ENCODE results near the gene CDK5RAP3.

The CDK5RAP3 gene

DNA sequence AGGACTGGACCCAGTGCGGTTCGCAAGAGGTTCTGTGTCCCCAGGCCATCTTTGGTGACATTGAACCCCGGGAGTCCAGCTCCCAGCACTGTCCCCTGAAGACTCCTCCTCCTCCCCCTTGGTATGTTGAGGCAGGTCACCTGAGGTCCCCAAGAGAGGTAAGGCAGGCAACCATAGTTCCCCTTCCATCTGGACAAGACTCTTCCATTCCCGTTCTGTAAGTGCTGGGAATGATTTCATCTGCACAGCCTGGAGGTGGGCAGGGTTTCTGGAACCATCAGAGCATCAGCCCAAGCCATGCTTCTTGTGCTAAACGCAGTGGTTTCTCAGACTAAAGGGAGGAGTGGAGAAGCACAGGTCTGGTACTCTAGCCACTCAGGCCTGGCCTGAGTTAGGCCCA, 41.7 kb downstream of the CDK5RAP3 start:
- Histone ChIP-seq H4K20me1 (ENCODE audit: insufficient read depth, low read length, poor library complexity, severe bottlenecking) (no peaks in the 10 kb centered on the region), H3K9ac (ENCODE audit: low read depth, low read length, poor library complexity, severe bottlenecking) (no peak overlapping the region), H3K9me3 (ENCODE audit: insufficient read depth, low read depth, low read length) (no peaks in the 10 kb centered on the region), H3K36me3 (ENCODE audit: insufficient read depth, low read length) (no peaks in the 10 kb centered on the region), H3K27me3 (ENCODE audit: insufficient read depth, low read length, poor library complexity, severe bottlenecking) (no peaks in the 10 kb centered on the region), H3K4me2 (ENCODE audit: low read depth, low read length, poor library complexity, severe bottlenecking) (peak overlapping the region; percentile 100), H3K79me2 (ENCODE audit: insufficient read depth, low read length) (no peaks in the 10 kb centered on the region), H3K9me2 (replicated peaks; ENCODE audit: low read depth, low read length) (no peaks in the 10 kb centered on the region), H3F3A (ENCODE audit: low read depth) (no peaks in the 10 kb centered on the region), H3K4me3 (ENCODE audit: low read length, poor library complexity, severe bottlenecking) (peak overlapping the region; percentile 84), H3K4me1 (ENCODE audit: insufficient read depth, low read length, poor library complexity, severe bottlenecking) (peaks cover 12% of the 10 kb centered on the region), H2AFZ (ENCODE audit: low read length) (no peak overlapping the region)
- TF ChIP-seq EZH2phosphoT487 (IDR thresholded peaks at IDR 0.05; ENCODE audit: borderline replicate concordance): no peak
- TF ChIP-seq, protein P1, sequence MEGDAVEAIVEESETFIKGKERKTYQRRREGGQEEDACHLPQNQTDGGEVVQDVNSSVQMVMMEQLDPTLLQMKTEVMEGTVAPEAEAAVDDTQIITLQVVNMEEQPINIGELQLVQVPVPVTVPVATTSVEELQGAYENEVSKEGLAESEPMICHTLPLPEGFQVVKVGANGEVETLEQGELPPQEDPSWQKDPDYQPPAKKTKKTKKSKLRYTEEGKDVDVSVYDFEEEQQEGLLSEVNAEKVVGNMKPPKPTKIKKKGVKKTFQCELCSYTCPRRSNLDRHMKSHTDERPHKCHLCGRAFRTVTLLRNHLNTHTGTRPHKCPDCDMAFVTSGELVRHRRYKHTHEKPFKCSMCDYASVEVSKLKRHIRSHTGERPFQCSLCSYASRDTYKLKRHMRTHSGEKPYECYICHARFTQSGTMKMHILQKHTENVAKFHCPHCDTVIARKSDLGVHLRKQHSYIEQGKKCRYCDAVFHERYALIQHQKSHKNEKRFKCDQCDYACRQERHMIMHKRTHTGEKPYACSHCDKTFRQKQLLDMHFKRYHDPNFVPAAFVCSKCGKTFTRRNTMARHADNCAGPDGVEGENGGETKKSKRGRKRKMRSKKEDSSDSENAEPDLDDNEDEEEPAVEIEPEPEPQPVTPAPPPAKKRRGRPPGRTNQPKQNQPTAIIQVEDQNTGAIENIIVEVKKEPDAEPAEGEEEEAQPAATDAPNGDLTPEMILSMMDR (conservative IDR thresholded peaks at IDR 0.05; ENCODE audit: low read length): no peak

- no peaks in the 10 kb centered on the region for H3K36me3 ChIP-seq (ENCODE audit: insufficient read depth, low read length)
- H3K4me3 ChIP-seq (ENCODE audit: low read length, poor library complexity, severe bottlenecking): no peak overlapping the region
- H3K4me1 ChIP-seq (ENCODE audit: insufficient read depth, low read length, poor library complexity, severe bottlenecking): peaks cover 12% of the 10 kb centered on the region
- H3K9me2 ChIP-seq (replicated peaks; ENCODE audit: low read depth, low read length): no peaks in the 10 kb centered on the region
- no peak overlapping the region for H2AFZ ChIP-seq (ENCODE audit: low read length)
- H4K20me1 ChIP-seq (ENCODE audit: insufficient read depth, low read length, poor library complexity, severe bottlenecking): no peaks in the 10 kb centered on the region
- H3K9me3 ChIP-seq (ENCODE audit: insufficient read depth, low read depth, low read length): no peaks in the 10 kb centered on the region
- no peaks in the 10 kb centered on the region for H3K27me3 ChIP-seq (ENCODE audit: insufficient read depth, low read length, poor library complexity, severe bottlenecking)
- no peak overlapping the region for H3K9ac ChIP-seq (ENCODE audit: low read depth, low read length, poor library complexity, severe bottlenecking)
- no peaks in the 10 kb centered on the region for H3F3A ChIP-seq (ENCODE audit: low read depth)
- no peak overlapping the region for H3K4me2 ChIP-seq (ENCODE audit: low read depth, low read length, poor library complexity, severe bottlenecking)
- H3K79me2 ChIP-seq (ENCODE audit: insufficient read depth, low read length): no peaks in the 10 kb centered on the region
- TF ChIP-seq, protein P1 (conservative IDR thresholded peaks at IDR 0.05; ENCODE audit: low read length): no peak
- TF ChIP-seq EZH2phosphoT487 (IDR thresholded peaks at IDR 0.05; ENCODE audit: borderline replicate concordance): no peak
Measured at GRCh38 chr17:48013876-48014594, 43.1 kb downstream of the CDK5RAP3 start.

DNA sequence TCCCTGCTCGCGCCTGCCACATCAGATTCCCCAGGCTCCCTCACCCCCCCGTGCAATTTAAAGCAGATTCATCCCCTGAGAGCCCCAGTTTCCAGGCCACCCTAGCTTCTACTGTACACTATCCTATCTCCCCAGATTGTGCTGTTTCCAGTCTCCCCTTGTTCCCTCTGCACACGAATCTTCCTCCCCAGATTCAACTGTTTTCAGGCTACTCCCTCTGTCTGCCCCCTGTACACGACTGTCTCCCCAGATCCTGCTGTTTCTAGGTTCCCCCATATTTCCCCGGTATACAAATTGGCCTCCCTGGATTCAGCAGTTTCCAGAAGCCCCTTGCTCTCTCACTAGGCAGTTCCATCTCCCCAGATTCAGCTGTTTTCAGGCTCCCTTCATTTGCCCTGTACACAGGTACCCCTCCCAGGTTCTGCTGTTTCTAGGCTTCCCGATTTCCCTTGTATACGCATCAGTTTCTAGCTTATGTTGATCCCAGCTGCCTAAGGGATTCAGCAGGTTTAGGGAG, 43.7 kb downstream of the CDK5RAP3 start:
- H3K4me1 ChIP-seq (ENCODE audit: insufficient read depth, low read length, poor library complexity, severe bottlenecking): peaks cover 12% of the 10 kb centered on the region
- H3K79me2 ChIP-seq (ENCODE audit: insufficient read depth, low read length): no peaks in the 10 kb centered on the region
- no peak overlapping the region for H2AFZ ChIP-seq (ENCODE audit: low read length)
- no peaks in the 10 kb centered on the region for H3K27me3 ChIP-seq (ENCODE audit: insufficient read depth, low read length, poor library complexity, severe bottlenecking)
- H3K9me2 ChIP-seq (replicated peaks; ENCODE audit: low read depth, low read length): no peaks in the 10 kb centered on the region
- no peaks in the 10 kb centered on the region for H3F3A ChIP-seq (ENCODE audit: low read depth)
- H3K9ac ChIP-seq (ENCODE audit: low read depth, low read length, poor library complexity, severe bottlenecking): no peak overlapping the region
- no peaks in the 10 kb centered on the region for H4K20me1 ChIP-seq (ENCODE audit: insufficient read depth, low read length, poor library complexity, severe bottlenecking)
- no peaks in the 10 kb centered on the region for H3K9me3 ChIP-seq (ENCODE audit: insufficient read depth, low read depth, low read length)
- no peaks in the 10 kb centered on the region for H3K36me3 ChIP-seq (ENCODE audit: insufficient read depth, low read length)
- H3K4me2 ChIP-seq (ENCODE audit: low read depth, low read length, poor library complexity, severe bottlenecking): no peak overlapping the region
- no peak for TF ChIP-seq EZH2phosphoT487 (IDR thresholded peaks at IDR 0.05; ENCODE audit: borderline replicate concordance)
- TF ChIP-seq, protein P1 (conservative IDR thresholded peaks at IDR 0.05; ENCODE audit: low read length): no peak
- H3K4me3 ChIP-seq (ENCODE audit: low read length, poor library complexity, severe bottlenecking): no peak overlapping the region

Data from Loucy (cell line).